Epidermal melanocyte (primary cell): ENCODE data around the gene SMCO2.

Experiments
- DNase-seq: peaks from one replicate; pipeline ENCODE4 v3.0.0; 2011; ENCODE audit warnings: low spot score; ENCODE audit not compliant: insufficient read length

SMCO2 gene

GRCh38 chr12:27453421-27453820 is 6.9 kb downstream of the SMCO2 start:
- DNase-seq: no peak

GRCh38 chr12:27455589-27455988 is 9.1 kb downstream of the SMCO2 start:
- DNase-seq: no peak

GRCh38 chr12:27456618-27457017 is 10.1 kb downstream of the SMCO2 start:
- no peak for DNase-seq

- no peak for DNase-seq
Measured at GRCh38 chr12:27460471-27460978, 14.0 kb downstream of the SMCO2 start.

- DNase-seq: no peak
Measured at GRCh38 chr12:27462151-27462694, 15.7 kb downstream of the SMCO2 start.

- DNase-seq: no peak
Measured at GRCh38 chr12:27462851-27463250, 16.3 kb downstream of the SMCO2 start.

- no peak for DNase-seq
Measured at GRCh38 chr12:27463511-27464219, 17.1 kb downstream of the SMCO2 start.

- no peak for DNase-seq
Measured at GRCh38 chr12:27464220-27464554, 17.7 kb downstream of the SMCO2 start.

DNA sequence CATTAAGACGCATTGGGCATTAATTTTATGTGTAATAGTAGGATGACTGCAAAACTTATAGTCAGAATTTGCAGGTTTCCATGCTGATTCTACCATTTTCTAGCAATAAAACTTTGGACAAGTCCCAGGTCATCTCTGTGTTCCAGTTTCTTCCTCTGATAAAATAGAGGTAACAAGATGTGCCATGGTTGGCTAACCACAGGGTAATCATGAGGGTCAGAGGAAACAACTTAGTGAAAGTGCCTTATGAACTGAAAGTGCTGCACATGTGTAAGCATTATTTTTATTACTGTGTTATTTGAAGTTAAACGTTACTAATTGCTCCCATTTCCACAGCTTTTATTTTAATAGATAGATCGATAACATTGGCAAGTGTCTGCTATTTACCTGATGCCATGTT is 21.1 kb downstream of the SMCO2 start:
- no peak for DNase-seq

- DNase-seq: no peak
Measured at GRCh38 chr12:27468241-27468640, 21.7 kb downstream of the SMCO2 start.

GRCh38 chr12:27469176-27469736 is 22.7 kb downstream of the SMCO2 start:
- DNase-seq: no peak

DNA sequence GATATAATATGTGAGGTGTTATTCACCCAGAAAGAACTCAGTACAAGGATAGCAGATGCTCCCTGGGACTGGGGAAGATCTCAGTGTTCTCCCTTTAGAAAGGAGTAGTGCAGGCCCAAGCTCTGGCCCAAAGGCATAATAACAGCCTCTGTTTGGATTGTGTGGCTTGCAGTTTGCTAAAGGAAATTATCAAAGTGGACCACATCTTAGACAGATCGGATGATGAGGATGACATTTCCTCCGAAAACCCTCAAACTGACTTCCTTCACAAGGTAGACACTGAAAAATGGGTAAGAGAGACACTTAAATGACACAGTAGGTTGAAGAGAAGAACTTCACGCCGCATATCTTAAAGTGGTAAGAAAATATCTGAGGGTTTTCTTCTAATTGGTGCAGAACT is 26.1 kb downstream of the SMCO2 start:
- DNase-seq: no peak

DNA sequence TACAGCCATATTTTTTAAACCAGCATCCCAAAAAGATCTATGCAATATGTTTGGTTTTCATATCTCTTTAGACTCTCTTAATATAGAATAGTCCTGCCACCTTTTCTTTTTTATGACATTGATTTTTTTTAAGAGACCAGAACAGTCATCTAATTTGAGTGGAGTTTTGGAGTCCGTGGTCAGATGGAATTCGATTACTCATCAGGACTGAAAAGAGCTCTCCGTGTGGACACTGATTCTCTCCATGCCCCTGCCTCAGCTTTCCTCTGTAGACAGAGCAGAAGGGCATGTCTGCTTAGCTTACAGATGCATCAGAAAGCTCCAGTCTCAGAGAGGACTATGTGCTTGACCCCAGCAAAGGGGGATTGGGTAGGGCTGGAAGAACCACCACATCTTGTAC is 27.8 kb downstream of the SMCO2 start:
- DNase-seq: peak; percentile 46

DNA sequence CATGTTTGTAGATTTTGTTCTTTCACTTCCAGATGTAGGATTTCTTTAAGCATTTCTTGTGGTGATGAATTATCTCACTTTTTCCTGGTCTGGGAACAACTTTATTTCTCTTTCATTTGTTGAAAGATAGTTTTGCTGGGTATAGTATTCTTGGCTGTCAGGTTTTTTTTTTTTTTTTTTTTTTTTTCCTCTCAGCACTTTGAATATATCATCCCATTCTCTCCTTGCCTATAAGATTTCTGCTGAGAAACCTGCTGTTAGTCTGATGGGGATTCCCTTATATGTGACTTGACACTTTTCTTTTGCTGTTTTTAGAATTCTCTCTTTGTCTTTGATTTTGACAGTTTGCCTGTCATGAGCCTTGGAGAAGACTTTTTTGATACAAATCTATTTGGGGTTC is 30.5 kb downstream of the SMCO2 start:
- no peak for DNase-seq

DNA sequence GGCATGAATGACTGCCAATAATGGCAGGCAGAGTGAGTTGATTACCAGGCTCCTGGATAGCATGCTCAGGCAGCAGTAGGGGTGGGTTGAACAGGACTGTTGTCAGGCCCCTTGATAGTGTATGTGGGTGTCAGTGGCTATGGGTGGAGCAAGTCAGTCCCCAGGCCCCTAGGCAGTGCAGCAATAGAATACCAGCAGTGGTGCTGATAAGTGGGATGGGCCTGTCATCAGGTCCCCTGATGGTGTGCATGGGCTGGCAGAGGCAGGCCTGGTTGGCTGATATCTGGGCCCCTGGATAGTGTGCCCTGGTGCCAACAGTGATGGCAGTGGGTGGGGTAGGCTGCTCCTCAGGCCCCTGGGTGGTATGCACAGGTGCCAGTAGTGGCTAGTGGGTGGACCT is 32.4 kb downstream of the SMCO2 start:
- no peak for DNase-seq

DNA sequence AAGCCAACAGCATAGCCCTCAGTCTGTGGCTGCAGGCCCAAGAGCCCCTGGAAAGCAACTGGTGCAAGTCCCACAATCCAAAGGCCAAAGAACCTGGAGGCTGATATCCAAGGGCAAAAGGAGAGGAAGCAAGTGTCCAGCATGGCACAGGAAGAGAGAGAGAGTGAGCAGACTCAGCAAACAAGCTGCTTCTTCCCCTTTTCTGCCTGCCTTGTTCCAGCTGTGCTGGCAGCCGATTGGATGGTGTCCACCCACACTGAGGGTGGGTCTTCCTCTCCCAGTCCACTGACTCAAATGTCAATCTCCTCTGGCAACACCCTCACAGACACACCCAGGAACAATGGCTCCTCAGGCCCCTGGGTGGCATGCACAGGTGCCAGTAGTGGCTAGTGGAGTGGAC is 33.5 kb downstream of the SMCO2 start:
- no peak for DNase-seq

DNA sequence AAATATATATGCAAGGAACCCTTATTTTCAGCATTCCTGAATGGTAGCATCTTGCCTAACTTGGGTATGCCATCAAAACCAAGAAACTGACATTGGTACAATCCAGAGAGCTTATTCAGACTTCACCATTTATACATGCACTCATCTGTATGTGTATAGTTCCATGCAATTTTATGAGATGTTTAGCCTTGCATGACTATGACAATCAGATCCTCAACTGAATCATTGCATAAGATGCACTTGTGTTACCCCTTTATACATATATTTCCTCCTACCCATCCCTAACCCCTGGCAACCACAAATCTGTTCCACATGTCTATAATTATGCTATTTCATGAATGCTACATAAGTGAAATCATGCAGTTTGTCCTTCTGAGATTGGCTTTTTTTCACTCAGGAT is 40.4 kb downstream of the SMCO2 start:
- DNase-seq: no peak

DNA sequence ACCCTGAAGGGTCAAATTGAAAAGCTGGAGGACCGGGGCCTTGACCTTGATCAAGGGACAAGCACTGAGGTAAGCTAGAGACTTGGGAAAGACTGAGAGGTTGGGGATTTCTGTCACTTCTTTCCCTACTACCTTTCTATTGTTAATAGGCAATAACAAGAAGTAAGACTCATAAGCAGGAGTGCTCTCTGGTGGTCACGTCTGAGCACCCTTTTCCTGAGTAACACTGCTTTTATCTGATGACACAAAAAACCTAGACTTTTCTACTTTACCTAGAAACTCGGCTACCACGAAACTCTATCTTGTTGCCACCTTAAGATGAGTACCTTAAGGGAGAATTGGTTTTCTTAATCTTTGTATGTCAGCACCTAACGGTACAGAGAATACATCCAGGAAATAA is 41.9 kb downstream of the SMCO2 start:
- DNase-seq: no peak

DNA sequence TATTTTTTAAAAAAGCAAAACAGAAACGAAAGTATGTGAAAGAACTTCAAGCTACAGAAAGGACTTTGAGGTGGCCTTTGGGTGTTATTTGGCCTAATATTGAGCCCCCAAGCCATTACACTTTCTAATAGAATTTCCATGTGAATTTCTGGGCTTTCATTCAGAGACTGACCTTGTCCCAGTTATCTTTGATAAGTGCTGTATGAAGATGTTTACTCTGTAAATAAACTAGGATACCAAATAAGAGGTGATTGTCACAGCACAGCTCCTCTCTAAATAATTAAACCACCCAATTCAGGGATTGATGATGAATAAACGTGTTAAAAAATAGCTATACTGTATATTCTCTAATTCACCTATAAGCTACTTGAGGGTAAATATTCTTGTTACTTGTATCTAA is 44.7 kb downstream of the SMCO2 start:
- DNase-seq: no peak

GRCh38 chr12:27493260-27493940 is 46.9 kb downstream of the SMCO2 start:
- no peak for DNase-seq

- no peak for DNase-seq
Measured at GRCh38 chr12:27497446-27497845, 50.9 kb downstream of the SMCO2 start.

GRCh38 chr12:27498149-27498548 is 51.6 kb downstream of the SMCO2 start:
- no peak for DNase-seq

GRCh38 chr12:27498761-27499160 is 52.2 kb downstream of the SMCO2 start:
- no peak for DNase-seq
